Measurements from ENCODE around the gene RAB40C. TPM values are rescaled to one million over a fixed set of nuclear protein-coding genes. Genes with fewer than 3 reads are reported as not detected.

Gene RAB40C
- total and polyA plus RNA-seq, 10 of the 15 experiments (the other 5 are each of a cell fraction or from before 2014, with no cell fraction given): 0.06 to 12.8 (median 4.6) TPM

- Histone ChIP-seq H3K9me3 (replicated peaks; ENCODE audit: control insufficient read depth, insufficient read depth, low read length) (no peaks in the 10 kb centered on the region), H3K4me1 (ENCODE audit: control insufficient read depth, insufficient read depth, low read length) (peaks cover 15% of the 10 kb centered on the region), H4K20me1 (ENCODE audit: control insufficient read depth, insufficient read depth) (no peaks in the 10 kb centered on the region), H3K4me2 (ENCODE audit: control insufficient read depth, insufficient read depth) (peak overlapping the region; percentile 90), H3K9ac (ENCODE audit: control insufficient read depth, insufficient read depth, low read length) (peak overlapping the region; percentile 81), H3K79me2 (ENCODE audit: control insufficient read depth, insufficient read depth, low read length) (peaks cover 28% of the 10 kb centered on the region), H3K4me3 (peak overlapping the region; percentile 94), H3K27ac (ENCODE audit: control insufficient read depth, insufficient read depth) (peak overlapping the region; percentile 85), H3K27me3 (replicated peaks in 1 of 2; ENCODE audit: control insufficient read depth in 2 of 2, insufficient read depth in 2 of 2, low read length in 1 of 2) (no peaks in the 10 kb centered on the region), H2AFZ (ENCODE audit: control insufficient read depth, low read depth, low read length) (peak overlapping the region; percentile 87), H3K36me3 (ENCODE audit: control insufficient read depth in 2 of 2, insufficient read depth in 2 of 2, low read length in 1 of 2) (no peaks in the 10 kb centered on the region)
- peak; percentile 87 for ATAC-seq
- no TSS peak for BruUV-seq (replicated peaks)
- FAIRE-seq: peak; percentile 86
- intact Hi-C loops (cut with micrococcal nuclease; ENCODE audit: unreplicated experiment) (loop anchor here (1.0 kb wide), 1 partner anchor 47 kb away; the partner anchor contains the start of gene METTL26), in situ Hi-C loops (cut with MboI) (no loop called here)
- under 1% methylated on average over 104 of the region's 107 CpGs for WGBS (ENCODE audit: insufficient coverage, insufficient replicate concordance, low lambda C conversion rate, missing lambda C conversion rate)
- ChIA-PET POLR2A (interaction anchor here (0.7 to 2.5 kb wide), 6 partner anchors 18 to 492 kb away, joined by 3 to 7 read pairs (median 4); partner anchors contain the start of genes METTL26 and NHLRC4), SMC1A (ENCODE audit: uncharacterized antibody, unreplicated experiment) (no interaction called here), CTCF (interaction anchor here (1.8 kb wide), 1 partner anchor 10 kb away, joined by 5 read pairs; no protein-coding TSS in a partner anchor), RAD21 (ENCODE audit: unreplicated experiment) (no interaction called here)
- peak; percentile 75 for DNase-seq (ENCODE audit: low read depth, low spot score)
- TF ChIP-seq, protein P1, sequence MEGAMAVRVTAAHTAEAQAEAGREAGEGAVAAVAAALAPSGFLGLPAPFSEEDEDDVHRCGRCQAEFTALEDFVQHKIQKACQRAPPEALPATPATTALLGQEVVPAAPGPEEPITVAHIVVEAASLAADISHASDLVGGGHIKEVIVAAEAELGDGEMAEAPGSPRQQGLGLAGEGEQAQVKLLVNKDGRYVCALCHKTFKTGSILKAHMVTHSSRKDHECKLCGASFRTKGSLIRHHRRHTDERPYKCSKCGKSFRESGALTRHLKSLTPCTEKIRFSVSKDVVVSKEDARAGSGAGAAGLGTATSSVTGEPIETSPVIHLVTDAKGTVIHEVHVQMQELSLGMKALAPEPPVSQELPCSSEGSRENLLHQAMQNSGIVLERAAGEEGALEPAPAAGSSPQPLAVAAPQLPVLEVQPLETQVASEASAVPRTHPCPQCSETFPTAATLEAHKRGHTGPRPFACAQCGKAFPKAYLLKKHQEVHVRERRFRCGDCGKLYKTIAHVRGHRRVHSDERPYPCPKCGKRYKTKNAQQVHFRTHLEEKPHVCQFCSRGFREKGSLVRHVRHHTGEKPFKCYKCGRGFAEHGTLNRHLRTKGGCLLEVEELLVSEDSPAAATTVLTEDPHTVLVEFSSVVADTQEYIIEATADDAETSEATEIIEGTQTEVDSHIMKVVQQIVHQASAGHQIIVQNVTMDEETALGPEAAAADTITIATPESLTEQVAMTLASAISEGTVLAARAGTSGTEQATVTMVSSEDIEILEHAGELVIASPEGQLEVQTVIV (IDR thresholded peaks at IDR 0.05; ENCODE audit: borderline replicate concordance, partially characterized antibody): no peak
- TF ChIP-seq ELK1 (IDR thresholded peaks at IDR 0.05; ENCODE audit: low read depth, low read length): no peak; the same call in 1 of the 2 replicates
- no peak for TF ChIP-seq RAD51 (IDR thresholded peaks at IDR 0.05)
- no peak; the same call in 2 of the 3 replicates for TF ChIP-seq POU2F2 (IDR thresholded peaks at IDR 0.05; ENCODE audit: borderline replicate concordance, low read depth, low read length)
- TF ChIP-seq KDM1A (IDR thresholded peaks at IDR 0.05; ENCODE audit: borderline replicate concordance): no peak
- TF ChIP-seq HDGF (IDR thresholded peaks at IDR 0.05): no peak
- TF ChIP-seq, protein P2, sequence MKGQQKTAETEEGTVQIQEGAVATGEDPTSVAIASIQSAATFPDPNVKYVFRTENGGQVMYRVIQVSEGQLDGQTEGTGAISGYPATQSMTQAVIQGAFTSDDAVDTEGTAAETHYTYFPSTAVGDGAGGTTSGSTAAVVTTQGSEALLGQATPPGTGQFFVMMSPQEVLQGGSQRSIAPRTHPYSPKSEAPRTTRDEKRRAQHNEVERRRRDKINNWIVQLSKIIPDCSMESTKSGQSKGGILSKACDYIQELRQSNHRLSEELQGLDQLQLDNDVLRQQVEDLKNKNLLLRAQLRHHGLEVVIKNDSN (IDR thresholded peaks at IDR 0.05; ENCODE audit: borderline replicate concordance, extremely low read length, insufficient read depth, low read depth, low read length): peak; percentile 57
- peak; percentile 95 for TF ChIP-seq GABPA (IDR thresholded peaks at IDR 0.05; ENCODE audit: low read depth)
- TF ChIP-seq BRCA1 (IDR thresholded peaks at IDR 0.05; ENCODE audit: low read depth, low read length): no peak
- TF ChIP-seq SMAD5 (IDR thresholded peaks at IDR 0.05; ENCODE audit: low read depth): no peak
- TF ChIP-seq TARDBP (IDR thresholded peaks at IDR 0.05; ENCODE audit: borderline replicate concordance): no peak
- no peak for TF ChIP-seq MTA2 (IDR thresholded peaks at IDR 0.05; ENCODE audit: low read depth)
- TF ChIP-seq HSF1 (IDR thresholded peaks at IDR 0.05; ENCODE audit: low read depth, low read length): no peak
- TF ChIP-seq IKZF2 (IDR thresholded peaks at IDR 0.05): no peak
- peak; percentile 66; the same call in 1 of the 2 replicates for TF ChIP-seq ZNF217 (IDR thresholded peaks at IDR 0.05)
- TF ChIP-seq RB1 (IDR thresholded peaks at IDR 0.05; ENCODE audit: borderline replicate concordance): peak; percentile 43; the same call in 1 of the 2 replicates
- TF ChIP-seq POLR2AphosphoS5 (IDR thresholded peaks at IDR 0.05; ENCODE audit: low read length): peak; percentile 71
Measured at GRCh38 chr16:588889-589657, 793 bp upstream of the RAB40C start.
